HG03060 (cell line): ENCODE results near the gene PLCH2.

Source experiments
- ATAC-seq: cut with Tn5 transposase; IDR thresholded peaks from one replicate; pipeline ENCODE4 v1.9.1; 2021; ENCODE audit warnings: low read depth, moderate number of reproducible peaks; ENCODE audit not compliant: unreplicated experiment

Gene PLCH2

DNA sequence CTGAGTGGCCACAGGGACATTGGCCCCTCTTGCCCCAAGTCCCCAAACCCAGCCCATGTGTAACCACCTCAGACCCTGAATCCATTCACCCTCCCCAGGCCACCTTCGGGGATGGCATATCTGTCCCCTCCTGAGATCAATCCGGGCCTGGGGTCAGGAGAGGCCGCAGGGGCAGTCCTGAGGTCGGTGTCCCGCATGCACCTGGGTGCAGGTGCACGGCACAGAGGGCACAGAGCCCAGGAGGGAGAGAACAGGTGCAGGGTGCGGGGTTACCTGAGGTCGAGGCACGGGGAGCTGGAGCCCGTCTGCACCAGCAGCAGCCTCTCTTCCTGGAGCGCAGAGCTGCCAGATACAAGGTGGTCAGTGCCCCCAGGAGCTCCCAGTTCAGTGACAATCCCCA, 33.5 kb downstream of the PLCH2 start:
- ATAC-seq, result no peak

DNA sequence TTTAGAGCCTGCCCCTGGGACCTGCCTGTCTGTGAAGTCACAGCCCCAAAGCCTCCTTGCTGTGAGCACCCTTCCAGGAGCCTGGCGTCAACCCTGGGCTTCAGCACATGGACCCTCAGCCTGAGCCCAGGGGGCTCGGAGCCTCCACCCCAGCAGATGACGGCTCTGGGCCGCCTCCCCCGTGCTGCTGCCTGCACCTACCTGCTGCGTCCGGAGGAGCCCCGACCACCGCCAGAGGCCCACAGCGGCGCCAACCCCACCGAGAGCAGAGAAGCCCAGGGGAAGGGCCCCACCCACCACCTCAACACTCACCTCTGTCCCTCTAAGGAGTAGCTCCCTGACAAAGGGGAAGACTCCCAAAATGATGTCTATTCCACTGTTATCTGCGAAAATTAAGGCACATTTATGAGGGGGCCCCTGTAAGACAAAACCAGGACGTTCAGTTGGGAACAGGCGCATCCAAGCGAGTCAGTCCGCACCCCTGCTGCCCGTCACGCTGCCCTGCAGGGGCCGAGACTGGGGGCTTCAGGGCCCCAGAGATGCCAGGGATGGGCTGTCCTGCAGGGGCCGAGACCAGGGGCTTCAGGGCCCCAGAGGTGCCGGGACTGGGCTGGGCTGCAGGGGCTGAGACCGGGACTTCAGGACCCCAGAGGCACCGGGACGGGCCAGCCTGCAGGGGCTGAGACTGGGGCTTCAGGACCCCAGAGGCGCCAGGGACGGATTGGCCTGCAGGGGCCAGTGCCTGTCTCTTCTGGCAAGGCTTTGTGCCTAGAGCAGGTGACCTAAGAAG, 34.5 kb downstream of the PLCH2 start:
- no peak for ATAC-seq

DNA sequence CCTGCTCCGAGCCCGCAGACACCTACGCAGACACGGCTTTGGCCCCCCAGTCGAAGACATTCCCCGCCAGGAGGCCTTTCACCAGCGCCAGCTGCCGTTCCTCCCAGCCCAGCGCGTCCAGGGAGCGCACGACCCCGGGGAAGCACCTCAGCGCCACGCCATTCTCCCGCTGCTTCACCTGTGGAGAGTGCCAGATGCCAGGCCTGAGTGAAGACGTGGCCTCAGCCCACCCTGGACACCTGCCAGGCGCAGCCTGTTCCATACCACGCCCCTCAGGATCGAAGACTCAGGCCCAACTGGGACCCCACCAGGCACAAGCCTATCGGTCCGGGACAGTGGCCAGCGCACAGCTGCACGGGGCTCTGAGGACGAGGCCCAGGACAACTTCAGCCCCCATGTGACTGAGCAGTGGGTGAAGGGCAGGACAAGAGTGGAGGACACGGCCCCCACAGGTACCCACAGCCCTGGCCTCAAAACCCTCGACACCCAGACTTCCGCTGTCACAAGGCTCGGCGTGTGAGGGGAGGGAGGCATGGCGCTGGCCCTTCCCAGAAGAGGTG, 36.9 kb downstream of the PLCH2 start:
- no peak for ATAC-seq

DNA sequence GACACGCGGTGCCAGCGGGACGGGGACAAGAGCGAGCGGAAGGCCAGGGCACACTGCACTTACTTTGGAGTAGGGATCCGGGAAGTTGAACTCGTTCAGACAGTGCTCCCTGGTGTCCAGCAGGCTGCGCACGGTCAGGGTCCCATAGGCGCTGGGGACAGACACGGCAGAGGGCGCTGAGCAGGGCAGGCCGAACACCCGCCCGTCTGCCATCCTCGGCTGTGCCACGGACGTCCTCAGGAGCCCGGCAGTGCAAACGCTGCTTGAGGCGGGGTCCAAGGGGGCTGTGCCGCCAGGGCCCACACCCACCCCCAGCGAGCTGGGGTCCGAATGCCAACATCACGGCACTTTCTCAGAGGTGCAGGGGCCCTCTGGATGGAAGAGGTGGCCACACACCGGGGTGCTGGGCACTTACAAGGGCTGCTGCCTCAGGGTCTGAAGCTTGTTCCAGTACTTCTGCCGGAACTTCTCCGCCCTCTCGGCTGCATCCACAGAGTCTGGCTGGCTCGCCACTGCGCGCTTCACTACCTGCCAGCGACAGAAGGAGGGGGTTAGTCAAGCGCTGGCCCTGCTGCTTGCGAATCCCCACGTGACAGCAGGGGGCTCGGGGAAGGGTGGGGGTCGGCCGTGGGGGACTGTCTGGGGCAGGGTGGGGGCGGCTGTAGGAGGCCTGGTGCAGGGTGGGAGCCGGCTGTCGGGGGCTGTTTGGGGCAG, 38.0 kb downstream of the PLCH2 start:
- no peak for ATAC-seq

DNA sequence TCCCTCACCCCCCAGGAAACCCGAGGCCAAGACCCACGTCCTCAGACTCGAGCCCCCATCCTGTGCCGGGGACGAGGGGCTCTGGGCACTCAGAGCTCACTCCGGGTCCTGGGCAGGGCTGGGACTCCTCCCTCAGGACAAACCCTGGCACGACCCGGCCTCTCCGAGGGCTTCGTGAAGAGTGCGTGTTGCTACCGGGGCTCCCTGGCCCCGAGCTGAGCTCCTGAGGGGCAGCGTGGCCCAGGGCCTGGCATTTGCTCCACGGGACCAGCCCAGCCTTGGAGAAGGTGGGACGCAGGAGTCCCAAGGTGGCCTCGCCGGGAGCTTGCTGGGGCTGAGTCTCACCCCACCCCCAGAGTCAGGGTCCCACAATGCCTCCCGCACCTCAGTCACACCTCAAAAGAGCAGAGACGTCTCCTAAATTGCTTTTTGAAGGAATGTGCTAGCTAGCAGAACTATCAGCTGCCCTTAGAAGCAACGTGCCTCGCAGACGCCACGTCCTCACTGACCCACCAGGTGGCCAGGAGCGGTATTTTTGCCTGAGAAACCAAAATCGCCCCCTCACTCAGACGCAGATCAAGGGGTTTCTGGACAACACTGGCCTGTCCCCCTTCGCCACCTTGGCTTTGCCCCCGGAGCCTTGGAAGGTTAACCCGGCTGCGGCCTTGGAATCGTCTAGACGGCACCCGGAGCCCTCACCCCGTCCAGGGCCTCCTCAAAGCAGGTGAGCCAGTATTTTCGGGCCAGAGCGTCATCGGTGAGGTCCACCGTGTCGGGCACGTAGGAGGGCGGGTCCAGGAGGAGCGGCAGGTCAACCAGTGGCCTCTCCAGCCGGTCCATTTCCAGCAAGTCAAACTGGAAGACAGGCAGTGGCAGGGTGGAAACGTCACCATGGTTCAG, 39.0 kb downstream of the PLCH2 start:
- no peak for ATAC-seq

DNA sequence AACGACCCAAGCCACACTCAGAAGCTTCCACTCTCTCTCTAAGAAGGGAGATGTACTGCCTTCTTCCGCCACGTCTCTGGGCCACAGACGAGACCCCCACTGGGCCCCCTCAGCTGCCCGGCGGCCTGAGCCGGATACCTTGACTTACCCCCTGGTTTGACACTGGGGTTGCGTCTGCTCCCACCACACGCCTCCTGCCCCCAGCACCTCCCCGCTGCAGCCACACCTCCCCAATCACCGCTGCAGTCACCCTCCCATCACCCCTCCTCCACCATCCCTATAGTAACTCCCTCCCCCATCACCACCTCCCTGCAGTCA, 39.6 kb downstream of the PLCH2 start:
- ATAC-seq, result no peak

DNA sequence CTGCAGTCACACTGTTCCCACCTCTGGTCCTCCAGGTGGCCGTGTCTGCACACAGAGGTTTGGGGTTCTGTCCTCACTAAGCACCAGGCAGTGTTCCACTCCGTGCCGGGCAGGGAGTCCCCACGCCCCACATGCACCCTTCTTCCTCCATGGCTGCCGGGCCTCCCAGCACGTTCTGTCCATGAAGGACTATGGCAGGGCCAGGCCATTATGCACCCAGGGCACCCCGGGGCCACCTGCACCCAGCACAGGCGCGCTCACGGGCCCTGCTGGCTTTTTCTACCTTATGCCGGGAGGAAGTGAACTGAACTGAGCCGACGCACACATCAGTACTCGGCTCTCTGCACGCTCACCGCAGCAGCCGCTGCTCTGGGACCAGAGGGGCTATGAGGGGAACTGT, 40.0 kb downstream of the PLCH2 start:
- ATAC-seq, result no peak

DNA sequence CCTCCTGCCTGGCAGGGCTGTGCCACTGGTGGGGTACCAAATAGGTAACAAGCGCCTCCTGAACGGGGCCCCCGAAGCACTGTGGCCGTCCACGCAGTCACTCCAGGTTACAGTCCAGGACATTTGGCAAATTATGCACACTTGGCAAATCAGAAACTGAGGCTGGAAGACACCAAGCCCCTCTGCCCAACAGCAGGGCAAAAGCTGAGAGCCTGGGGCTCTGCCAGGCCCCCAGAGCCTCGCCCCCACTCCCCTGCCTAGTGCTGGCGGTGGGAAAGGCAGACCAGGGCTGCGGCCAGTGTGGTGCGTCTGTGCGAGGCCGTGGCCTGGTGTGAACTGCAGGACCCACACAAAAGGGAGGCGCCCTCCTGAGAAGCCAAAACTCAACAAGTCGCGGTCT, 40.9 kb downstream of the PLCH2 start:
- no peak for ATAC-seq

DNA sequence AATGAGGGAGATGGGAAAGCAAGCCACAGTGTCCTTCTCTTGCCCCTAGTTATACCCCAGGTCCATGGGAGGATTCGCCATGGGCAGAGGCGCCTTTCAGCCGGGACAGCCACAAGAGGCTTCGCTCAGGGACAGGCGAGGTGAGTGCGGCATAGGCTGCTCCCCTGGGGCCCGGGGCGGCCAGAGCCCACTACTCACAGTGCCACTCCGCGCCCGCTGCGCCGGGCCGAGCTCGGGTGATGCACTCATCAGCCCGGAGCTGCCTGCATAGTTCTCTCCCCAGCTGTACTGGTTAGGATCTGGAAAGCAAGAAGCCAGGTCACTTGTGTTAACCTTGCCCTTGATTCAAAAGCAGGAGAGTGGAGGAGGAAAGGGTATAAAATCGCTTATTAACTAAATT, 41.9 kb downstream of the PLCH2 start:
- no peak for ATAC-seq

DNA sequence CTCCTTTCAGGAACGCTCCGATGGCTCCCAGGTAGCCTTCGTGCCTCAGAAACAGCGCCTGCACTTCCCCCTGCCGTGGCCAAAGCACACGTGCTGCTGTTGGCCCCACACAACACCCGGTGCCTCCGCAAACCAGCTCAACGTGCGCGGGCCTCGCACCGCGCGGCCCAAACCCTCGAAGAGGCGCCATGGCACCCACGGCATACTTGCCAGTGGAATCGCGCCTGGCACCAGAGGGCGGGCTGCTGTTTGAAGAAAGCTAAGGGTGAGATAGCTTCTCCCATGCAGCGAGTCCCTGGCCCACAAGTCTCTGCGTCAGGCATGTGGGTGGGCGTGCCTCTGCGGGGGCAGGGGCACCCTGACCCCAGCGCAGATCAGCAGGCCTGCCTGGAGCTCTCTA, 42.4 kb downstream of the PLCH2 start:
- no peak for ATAC-seq

DNA sequence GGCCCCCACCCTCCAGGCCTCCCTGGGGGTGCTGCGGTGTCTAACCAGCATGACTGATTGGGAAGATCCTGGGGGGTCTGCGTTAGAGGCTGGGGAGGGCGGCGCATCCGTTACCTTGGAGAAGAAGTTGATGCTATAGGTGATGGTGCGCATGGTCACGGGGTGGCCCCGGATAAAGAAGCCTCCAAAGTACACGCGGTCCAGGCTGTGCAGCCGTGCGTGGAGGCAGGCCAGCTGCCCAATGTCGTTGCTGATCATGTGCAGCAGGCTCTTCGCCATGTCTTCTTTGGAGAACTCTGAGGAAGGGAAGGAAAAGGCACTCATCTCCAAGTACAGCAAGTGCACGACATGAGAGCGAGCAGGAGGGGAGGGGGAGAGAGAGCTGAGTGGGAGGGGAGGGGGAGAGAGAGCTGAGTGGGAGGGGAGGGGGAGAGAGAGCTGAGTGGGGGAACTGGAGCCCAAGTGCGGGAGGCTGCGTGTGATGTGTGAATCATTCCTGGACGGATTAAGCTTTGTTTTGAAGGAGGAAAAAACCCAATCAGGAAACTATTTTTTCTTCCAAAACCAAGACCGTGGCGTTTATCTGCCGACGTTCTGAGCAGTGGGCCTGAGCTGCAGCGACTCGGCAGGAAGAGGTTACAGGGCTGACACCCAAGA, 43.1 kb downstream of the PLCH2 start:
- ATAC-seq, result no peak

DNA sequence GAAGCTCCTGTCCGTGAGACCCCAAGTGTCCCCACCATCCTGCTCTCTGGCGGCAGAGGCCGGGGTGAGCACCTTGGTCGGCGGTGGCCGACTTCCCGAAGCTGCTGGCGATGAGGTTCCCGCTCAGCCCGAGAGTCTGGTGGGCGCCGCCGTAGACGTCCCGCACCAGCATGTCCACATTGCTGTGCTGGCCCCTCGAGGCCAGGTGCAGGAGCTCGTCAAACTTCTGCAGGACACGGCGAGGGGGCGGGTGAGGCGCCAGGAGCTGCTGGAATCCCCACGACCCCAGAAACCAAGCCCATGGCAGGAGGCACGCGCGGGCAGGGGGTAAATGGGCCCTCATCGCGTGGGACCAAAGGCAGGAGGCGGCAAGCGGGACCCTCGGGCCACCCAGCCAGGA, 43.6 kb downstream of the PLCH2 start:
- ATAC-seq, result no peak

DNA sequence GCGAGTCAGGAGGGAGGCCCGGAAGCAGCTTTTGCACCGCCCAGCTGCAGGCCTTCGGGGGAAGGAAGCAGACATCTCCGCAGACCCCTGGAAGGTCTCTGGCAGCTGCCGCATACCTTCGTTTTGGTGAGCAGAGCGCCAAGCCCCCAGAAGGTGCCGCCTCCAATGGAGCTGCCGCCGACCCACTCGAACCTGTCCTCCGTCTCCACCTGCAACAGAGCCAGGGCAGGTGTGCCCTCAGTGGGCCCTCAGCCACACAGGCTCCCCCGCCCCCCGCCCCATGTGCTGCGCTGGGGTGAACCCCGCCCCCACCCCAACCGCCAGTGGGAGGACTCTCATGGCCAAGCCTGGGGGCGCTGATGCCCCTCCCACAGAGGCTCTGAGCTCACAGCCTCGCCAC, 44.1 kb downstream of the PLCH2 start:
- ATAC-seq, result no peak

DNA sequence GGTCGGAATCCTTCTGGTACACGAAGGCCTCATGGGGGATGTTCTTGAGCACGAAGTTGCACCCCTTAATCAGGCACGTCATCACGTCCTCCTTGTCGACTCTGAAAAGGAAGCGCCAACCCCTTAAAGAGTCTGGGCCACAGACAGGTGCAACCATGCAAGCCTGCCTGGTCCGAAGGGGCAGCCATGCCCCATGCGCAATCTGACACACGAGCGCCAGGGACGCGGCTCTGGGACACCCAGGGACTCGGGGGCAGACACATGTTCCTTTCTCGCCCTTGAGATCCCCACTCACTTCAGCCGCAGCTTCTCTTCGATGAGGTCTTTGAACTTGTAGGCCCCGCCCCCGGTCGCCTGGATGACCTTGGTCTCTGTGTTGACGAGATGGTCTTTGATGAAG, 44.7 kb downstream of the PLCH2 start:
- ATAC-seq, result no peak

DNA sequence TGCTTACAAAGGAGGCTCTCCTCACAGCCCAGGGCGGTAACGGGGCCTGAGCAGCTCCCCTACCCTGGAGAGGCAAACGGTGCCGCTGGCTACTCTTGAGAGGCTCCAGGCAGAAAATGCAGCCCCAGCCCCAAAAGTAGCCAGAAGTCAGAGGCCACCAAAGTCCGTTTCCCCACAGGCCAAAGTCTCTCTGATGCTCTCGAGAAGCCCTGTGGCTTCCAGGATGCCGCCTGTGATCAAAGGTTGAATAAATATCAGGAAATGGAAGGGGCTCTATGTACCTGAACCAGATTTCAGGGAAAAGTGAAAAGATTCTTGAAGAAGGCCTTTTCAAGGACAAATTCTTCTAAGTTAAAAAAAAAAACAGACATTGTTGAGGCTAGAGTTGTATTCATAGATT, 46.1 kb downstream of the PLCH2 start:
- no peak for ATAC-seq

DNA sequence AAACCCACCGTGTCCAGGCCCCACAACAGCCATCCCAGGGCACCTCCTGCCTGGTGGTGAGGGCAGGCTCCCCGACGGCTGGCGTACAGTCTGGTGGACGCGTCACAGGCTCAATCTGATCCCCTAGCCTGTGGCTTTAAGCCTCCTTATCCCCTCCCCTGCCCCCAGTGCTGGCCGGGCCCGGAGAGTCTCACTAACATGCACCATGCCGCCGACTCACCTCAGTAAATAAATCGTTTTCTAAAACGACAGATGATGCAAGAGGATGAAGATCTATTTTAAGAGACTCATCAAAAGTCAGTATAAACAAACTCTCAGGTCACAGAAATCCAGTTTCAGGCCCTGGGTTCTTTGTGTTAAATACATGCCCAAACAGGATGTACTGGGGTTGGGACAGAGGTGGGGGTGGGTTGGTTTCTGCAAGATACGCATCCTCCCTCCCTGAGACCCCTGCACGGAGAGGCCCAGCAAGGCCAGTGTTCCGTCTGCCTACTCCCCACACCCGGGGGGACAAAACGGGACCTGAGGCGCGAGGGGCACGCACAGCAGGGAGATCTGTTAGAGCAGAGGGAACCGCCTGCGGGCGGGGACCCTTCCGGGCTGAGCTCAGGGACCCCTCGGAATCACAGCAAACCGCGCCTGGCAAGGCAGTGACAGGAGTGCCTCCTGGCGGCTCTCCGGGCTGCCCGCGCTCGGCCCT, 47.3 kb downstream of the PLCH2 start:
- ATAC-seq, result no peak

DNA sequence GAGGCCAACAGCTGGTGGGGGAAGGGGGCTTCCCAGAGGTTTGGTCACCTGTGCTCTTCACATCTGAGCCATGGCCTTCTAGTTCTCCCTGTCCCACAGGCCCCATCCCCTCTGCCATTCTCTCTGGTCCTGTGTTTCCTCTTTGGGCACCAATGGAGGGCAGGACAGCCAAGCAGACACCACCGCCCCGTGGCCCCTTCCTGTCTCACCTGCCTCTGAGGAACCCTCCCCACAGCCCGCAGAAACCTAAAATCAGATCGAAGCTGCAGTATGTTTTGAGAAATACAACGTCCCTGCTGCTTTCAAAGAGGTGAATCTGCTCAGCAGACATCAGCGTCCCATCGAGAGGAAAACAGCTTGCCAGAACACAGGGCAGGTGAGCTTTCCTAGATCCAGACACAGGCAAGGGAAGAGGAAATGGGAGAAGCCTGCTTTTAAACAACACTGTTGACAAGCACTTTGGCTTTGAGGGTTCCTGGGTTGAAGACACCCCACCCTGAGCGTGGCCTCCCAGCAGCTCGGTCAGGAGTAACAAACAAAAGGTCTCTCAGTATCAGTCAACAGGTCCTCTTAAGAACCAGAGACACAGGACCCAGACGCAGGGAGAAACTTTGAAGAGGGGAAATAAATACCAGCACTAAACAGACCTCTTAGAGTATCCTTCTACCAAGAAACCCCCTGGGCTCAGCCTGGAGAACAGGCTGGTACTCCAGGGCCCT, 48.0 kb downstream of the PLCH2 start:
- no peak for ATAC-seq

DNA sequence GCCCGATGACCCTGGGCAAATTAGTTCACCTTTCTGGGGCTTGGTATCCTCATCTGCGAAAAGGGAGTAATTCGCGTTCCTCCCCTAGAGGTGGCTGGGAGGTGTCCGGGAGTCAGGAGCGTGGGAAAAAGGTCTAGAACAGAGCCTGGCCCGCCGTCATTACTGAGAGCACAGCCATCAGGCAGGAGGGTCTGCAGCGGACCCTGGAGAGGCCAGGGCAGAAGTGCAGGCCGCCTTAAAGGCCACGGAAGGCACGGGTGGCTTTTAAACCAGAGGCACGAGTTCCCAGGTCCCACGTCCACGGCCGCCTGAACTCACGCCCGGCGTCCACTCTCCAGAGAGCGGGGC, 49.5 kb downstream of the PLCH2 start:
- no peak for ATAC-seq
